ENCODE measurements around the gene C3orf85.
"Not testable (repeated sequence)": the region's sequence is repeated elsewhere in the genome, so short reads cannot be mapped to it uniquely, and the experiment has no call there.

C3orf85 gene, protein sequence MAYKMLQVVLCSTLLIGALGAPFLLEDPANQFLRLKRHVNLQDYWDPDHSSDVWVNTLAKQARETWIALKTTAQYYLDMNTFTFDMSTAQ

GRCh38 chr3:109136523-109136922 is at the start of gene C3orf85:
Gene C3orf85, plus strand, starts transcription at chr3:109136719. Its CDS starts 129 bp downstream, at chr3:109136848.
- no peak for DNase-seq (ENCODE audit: low spot score)

- DNase-seq (ENCODE audit: low spot score) = no peak
Observed at GRCh38 chr3:109089265-109089664, 47.3 kb upstream of the C3orf85 start.

GRCh38 chr3:109091846-109092245 is 44.7 kb upstream of the C3orf85 start:
- no peak for DNase-seq (ENCODE audit: low spot score)

- DNase-seq (ENCODE audit: low spot score) = no peak
Observed at GRCh38 chr3:109093561-109093960, 43.0 kb upstream of the C3orf85 start.

DNA sequence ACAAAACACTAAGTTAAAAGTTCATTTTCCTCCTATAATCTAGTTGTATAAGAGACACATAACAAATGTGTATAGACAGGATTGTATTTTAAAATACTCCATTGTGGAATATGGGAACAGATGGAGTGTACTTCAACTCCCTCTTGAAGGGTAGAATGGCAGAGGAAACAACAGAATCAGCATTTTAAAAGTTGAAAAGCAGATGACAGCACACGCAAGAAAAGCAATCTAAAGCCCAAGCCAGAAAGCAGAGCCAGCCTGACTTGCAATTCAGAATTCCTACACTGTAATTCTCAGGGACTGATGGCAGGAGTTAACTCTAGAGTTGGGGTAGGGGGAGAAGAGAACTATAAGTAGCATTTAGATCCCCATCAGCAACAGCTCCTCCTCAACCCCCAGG is 41.4 kb upstream of the C3orf85 start:
- no peak for DNase-seq (ENCODE audit: low spot score)

GRCh38 chr3:109098079-109098644 is 38.4 kb upstream of the C3orf85 start:
- no peak for DNase-seq (ENCODE audit: low spot score)

- DNase-seq (ENCODE audit: low spot score) = no peak
Observed at GRCh38 chr3:109109574-109109973, 26.9 kb upstream of the C3orf85 start.

DNA sequence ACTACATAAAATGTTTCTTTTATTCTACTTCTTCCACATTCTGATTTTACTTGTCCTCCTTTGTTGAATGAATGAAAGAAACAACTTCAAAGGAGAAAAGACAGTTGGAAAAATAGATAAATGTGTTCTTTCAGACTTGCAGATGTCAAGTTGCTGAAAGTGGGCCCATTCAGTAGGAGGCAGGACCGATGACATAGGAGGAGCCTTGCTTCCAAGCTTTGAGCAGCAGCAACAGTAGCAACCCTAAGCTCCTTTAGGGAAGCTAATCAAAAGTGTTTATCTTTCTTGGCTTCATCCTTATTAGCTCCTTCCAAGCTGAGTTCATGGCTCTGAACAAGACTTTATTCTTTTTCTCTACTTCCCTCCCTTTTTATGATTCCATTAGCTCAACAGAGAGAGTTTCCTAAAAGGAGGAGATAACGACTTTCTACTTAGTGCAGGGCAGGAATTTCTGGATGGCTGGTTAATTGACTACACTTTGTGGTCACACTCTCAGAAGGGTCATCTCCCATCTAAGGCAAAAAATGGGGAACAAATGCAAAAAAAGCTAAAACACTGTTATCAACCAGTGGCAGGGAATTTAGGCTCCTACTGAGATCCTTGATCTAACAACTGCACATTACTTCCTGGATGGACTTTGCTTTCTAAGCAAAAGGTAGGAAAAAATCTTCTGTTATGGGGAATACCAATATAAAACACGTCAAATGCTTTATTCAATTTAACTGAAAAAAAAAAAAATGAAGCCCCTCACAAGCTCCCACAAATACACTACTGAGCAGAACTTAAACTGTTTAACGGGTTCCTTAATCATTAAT is 23.4 kb upstream of the C3orf85 start:
- no peak for DNase-seq (ENCODE audit: low spot score)

GRCh38 chr3:109114746-109115145 is 21.8 kb upstream of the C3orf85 start:
- DNase-seq (ENCODE audit: low spot score) = no peak

DNA sequence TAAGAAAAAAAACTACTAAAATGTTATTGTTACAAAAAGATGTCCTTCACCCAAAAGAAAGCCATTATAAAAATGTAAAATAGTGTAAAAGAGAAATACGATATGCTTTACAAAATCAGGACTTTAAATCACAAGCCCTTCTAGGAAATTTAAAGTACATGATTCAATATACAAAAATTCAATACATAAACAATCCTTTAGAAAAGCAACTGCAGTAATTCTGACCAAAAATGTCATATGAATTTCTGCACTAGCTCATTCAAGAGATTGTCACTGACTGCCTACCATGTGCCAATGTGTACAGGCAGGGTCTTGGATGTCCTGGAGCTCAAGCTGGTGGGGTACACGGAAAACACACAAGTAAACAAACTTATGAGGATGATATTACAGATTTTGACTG is 21.1 kb upstream of the C3orf85 start:
- no peak for DNase-seq (ENCODE audit: low spot score)

DNA sequence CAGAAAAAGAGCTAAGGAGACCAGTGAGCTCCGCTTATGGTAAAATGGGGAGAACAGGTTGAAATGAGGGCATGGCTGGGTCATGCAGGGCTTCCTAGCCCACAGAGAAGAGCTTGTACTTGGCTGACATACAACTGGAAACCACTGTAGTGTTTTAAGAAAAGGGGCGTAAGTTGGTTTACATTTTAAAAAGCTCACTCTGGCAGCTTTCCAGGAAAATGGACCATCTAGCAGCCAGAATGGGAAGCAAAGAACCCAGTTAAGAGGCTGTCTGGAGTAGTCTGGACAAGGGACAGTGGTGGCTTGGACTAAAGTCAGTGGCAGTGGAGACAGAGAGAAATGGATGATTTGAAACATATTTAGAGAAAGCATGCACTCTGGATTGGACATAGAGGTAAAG is 20.5 kb upstream of the C3orf85 start:
- no peak for DNase-seq (ENCODE audit: low spot score)

DNA sequence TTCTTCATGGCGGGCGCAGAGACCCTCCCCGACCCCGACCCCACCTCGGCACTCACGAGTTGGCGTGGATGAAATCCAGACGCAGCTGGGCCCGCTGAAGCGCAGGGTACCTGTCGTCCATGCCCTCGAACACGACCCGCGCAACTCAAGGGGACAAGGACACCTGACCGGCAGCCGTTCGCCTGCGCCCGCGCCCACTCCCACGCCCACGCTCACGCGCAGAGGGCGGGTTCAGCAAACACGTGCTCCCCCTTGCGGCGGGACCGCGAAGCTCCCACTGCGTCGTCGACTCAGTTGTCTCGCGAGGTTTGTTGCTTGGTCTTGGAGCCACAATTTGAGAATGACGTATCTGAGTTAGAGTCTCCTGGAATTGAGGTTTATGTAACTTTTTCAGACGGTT is 18.6 kb upstream of the C3orf85 start, which contains the start of gene MORC1:
Gene MORC1, minus strand, starts transcription at position 196 of the 400 bp plus-strand sequence. Its CDS starts 75 bp downstream, at position 121.
- no peak for DNase-seq (ENCODE audit: low spot score)

DNA sequence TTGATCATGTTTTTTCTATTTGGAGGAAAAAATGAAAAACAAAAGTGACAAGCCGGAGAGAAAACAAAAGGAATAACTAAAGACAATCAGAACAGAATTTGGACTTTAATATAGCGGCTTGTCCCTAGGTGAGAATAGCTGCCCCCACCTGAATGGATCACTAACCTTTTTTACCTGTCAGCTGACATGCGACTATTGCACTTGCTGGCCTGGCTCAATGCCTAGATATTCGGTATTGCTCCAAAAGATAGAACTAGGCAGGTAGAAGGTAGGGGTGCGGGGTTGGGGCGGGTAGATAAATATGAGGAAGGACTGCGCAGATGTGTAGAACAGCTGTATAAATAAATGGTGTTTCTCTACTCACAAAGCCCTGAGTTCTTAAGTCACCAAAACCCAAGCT is 17.9 kb upstream of the C3orf85 start:
- DNase-seq (ENCODE audit: low spot score) = no peak

- no peak for DNase-seq (ENCODE audit: low spot score)
Observed at GRCh38 chr3:109122690-109123089, 13.8 kb upstream of the C3orf85 start.

DNA sequence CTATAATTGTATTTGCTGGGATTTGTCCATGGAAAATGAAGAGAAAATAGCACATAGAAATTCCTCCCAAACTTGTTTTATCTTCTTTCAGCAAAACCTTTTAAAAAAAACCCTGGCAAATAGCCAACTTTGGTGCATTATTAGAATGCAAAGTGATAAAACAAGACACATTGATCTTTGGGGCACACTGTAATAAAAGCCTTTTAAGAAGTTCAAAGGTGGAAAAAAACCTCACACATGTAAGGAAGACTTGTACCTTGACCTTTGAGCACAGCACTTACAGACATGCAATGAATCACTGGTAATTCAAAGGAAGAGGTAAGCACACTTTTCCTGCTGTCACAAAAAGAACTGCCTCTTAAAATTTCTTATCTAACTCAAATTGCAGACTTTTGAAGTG is 10.6 kb upstream of the C3orf85 start:
- no peak for DNase-seq (ENCODE audit: low spot score)

DNA sequence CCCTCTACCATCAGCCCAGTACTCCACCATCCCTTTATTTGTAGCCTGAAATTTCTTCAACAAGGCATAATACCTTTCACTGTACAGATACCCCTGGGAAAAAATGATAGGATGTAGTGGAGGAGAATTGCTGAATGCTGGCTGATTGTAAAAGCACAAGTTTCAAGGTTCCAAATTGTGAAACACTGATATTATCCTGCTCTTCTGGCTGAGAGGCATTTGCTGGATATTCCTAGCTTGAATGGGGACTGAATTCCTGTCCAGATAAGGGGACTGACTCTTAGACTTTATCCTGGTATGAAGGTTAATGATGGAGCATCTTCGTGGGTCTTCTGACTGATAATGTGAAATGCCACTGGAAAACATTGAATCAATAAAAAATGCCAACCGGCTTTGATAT is 9.0 kb upstream of the C3orf85 start:
- no peak for DNase-seq (ENCODE audit: low spot score)

- DNase-seq (ENCODE audit: low spot score) = no peak
Observed at GRCh38 chr3:109131276-109131675, 5.2 kb upstream of the C3orf85 start.

DNA sequence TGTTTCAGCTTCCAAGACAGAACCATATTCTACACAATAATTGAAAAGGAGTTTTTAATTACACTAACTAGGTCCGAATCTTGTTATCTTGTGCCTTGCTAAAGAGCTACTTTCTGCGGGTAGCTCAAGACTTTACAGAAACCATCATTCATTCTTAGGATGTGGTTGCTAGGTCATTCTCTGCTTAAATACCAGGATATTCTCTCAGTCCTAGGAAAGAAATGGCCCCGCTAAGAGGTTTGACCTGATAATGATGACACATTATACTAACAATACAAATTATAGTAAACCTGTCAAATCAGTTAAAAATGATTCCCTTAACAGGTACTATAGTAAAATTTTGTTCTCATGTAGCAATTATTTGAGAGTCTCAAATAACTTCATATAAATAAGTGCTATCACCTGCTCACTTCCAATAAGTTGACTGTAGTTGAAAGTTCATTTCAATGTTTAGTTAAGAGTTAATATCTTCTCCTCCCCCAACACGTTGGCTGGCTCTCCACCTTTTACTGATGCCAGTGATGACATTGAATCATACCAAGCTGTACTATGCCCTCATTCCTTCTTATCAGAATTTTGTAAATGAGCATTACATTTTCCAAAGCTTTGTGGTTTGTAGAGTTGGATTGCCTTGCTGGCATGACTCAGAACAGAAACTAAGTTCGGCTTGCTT is 3.6 kb upstream of the C3orf85 start:
- peak; percentile 16 for DNase-seq (ENCODE audit: low spot score)

- not testable (repeated sequence) for DNase-seq (ENCODE audit: low spot score)
Observed at GRCh38 chr3:109133474-109133816, 3.1 kb upstream of the C3orf85 start.

GRCh38 chr3:109137761-109138160 is 1.2 kb downstream of the C3orf85 start:
- no peak for DNase-seq (ENCODE audit: low spot score)

GRCh38 chr3:109140318-109140717 is 3.8 kb downstream of the C3orf85 start:
- DNase-seq (ENCODE audit: low spot score) = no peak

DNA sequence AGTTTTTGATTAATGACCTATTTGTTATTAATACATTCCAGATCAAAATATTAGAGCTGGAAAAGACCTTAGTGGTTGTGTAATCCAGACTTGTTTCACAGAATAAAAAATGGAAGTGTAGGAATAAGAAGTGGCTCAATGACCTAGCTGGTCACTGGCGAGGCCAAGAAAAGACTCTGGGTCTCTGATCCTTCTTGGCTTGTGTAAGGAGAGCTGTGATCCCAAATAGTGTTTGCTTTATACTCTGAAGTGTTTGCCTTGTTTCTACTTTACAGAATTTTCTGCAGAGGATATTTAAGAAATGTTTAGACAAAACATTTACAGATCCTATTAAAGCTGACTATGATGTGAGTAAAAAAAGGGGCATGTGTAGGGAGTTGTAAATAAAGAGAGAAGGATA is 7.1 kb downstream of the C3orf85 start:
- no peak for DNase-seq (ENCODE audit: low spot score)

DNA sequence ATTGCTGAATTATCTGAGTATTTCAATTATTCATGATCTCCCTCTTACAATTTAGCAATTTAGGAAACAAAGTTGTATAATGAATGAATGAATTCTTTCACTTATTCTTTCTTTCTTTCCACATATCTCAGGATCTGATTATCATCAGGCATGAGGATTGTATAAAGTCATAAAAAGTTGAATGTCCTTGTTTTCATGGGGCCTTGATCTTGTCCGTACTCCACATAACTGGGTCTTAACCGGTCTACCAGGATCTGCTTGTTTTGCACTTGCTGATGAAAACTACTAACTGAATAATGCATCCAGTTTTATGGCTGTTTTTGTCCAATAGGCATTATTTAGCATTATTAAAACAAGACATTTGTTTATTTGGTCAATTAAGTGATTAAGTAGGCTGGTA is 12.6 kb downstream of the C3orf85 start:
- DNase-seq (ENCODE audit: low spot score) = no peak
